CD4-positive, alpha-beta T cell treated with Interleukin-4 for 1 hour (primary cell): ENCODE measurements around the gene SPRED2.
"Not testable (repeated sequence)": the region's sequence is repeated elsewhere in the genome, so short reads cannot be mapped to it uniquely, and the experiment has no call there.

Experiments
- DNase-seq, 2 donors: peaks; one replicate each; pipeline ENCODE4 v3.0.0-alpha.2; 2020 to 2022

SPRED2 gene

GRCh38 chr2:65338830-65339495 lies 93.4 kb downstream of the SPRED2 start:
- not testable (repeated sequence) for DNase-seq

GRCh38 chr2:65337915-65338314 lies 94.5 kb downstream of the SPRED2 start:
- not testable (repeated sequence) for DNase-seq

GRCh38 chr2:65334714-65335113 lies 97.7 kb downstream of the SPRED2 start:
- DNase-seq = no peak

GRCh38 chr2:65331336-65332025 lies 100.9 kb downstream of the SPRED2 start:
- no peak for DNase-seq

- DNase-seq = no peak
Measured at GRCh38 chr2:65329525-65329924, 102.9 kb downstream of the SPRED2 start.

GRCh38 chr2:65326276-65326675 lies 106.1 kb downstream of the SPRED2 start:
- no peak for DNase-seq

- DNase-seq = no peak
Measured at GRCh38 chr2:65325066-65325465, 107.3 kb downstream of the SPRED2 start.

GRCh38 chr2:65320946-65321345 lies 111.5 kb downstream of the SPRED2 start:
- DNase-seq = no peak

- no peak for DNase-seq
Measured at GRCh38 chr2:65320042-65320725, 112.2 kb downstream of the SPRED2 start.

- DNase-seq = no peak
Measured at GRCh38 chr2:65319674-65320041, 112.7 kb downstream of the SPRED2 start.

- no peak for DNase-seq
Measured at GRCh38 chr2:65319072-65319673, 113.2 kb downstream of the SPRED2 start.

GRCh38 chr2:65317841-65318240 lies 114.6 kb downstream of the SPRED2 start:
- no peak for DNase-seq

GRCh38 chr2:65317351-65317750 lies 115.0 kb downstream of the SPRED2 start:
- not testable (repeated sequence) for DNase-seq

GRCh38 chr2:65316072-65316471 lies 116.3 kb downstream of the SPRED2 start:
- no peak for DNase-seq

GRCh38 chr2:65314801-65315441 lies 117.5 kb downstream of the SPRED2 start:
- DNase-seq = no peak

GRCh38 chr2:65313954-65314256 lies 118.5 kb downstream of the SPRED2 start:
- no peak for DNase-seq

GRCh38 chr2:65313126-65313953 lies 119.1 kb downstream of the SPRED2 start:
- no peak for DNase-seq

GRCh38 chr2:65311596-65311995 lies 120.8 kb downstream of the SPRED2 start:
- DNase-seq = no peak

- no peak for DNase-seq
Measured at GRCh38 chr2:65311049-65311448, 121.3 kb downstream of the SPRED2 start.

GRCh38 chr2:65309699-65310098 lies 122.7 kb downstream of the SPRED2 start:
- DNase-seq = no peak

- no peak for DNase-seq
Measured at GRCh38 chr2:65305934-65306333, 126.5 kb downstream of the SPRED2 start.
